NCI-H748 (cell line): ENCODE results near the gene SAMD4A.
"Not testable (repeated sequence)": the region's sequence is repeated elsewhere in the genome, so short reads cannot be mapped to it uniquely, and the experiment has no call there.

Source experiments
- DNase-seq: peaks from one replicate; lab custom pipeline; 2025; ENCODE audit not compliant: unreplicated experiment; lab: John Stamatoyannopoulos, UW

Gene SAMD4A

GRCh38 chr14:54594537-54594936, 27.6 kb downstream of the SAMD4A start:
- DNase-seq, result no peak

- DNase-seq, result no peak
Measured at GRCh38 chr14:54597795-54598443, 31.0 kb downstream of the SAMD4A start.

- peak; percentile 27 for DNase-seq
Measured at GRCh38 chr14:54599966-54600716, 33.2 kb downstream of the SAMD4A start.

GRCh38 chr14:54600717-54601109, 33.8 kb downstream of the SAMD4A start:
- no peak for DNase-seq

GRCh38 chr14:54603362-54603761, 36.4 kb downstream of the SAMD4A start:
- no peak for DNase-seq

GRCh38 chr14:54606178-54606577, 39.2 kb downstream of the SAMD4A start:
- DNase-seq, result no peak

GRCh38 chr14:54606631-54607133, 39.8 kb downstream of the SAMD4A start:
- DNase-seq, result no peak

- DNase-seq, result no peak
Measured at GRCh38 chr14:54609576-54609975, 42.6 kb downstream of the SAMD4A start.

GRCh38 chr14:54610051-54610977, 43.4 kb downstream of the SAMD4A start:
- DNase-seq, result no peak

GRCh38 chr14:54614296-54614695, 47.4 kb downstream of the SAMD4A start:
- DNase-seq, result no peak

GRCh38 chr14:54617467-54617866, 50.5 kb downstream of the SAMD4A start:
- no peak for DNase-seq

- DNase-seq, result no peak
Measured at GRCh38 chr14:54621686-54622085, 54.8 kb downstream of the SAMD4A start.

GRCh38 chr14:54622192-54622958, 55.4 kb downstream of the SAMD4A start:
- DNase-seq, result no peak

- DNase-seq, result no peak
Measured at GRCh38 chr14:54623279-54624004, 56.5 kb downstream of the SAMD4A start.

- DNase-seq, result not testable (repeated sequence)
Measured at GRCh38 chr14:54624005-54624358, 57.1 kb downstream of the SAMD4A start.

- peak; percentile 59 for DNase-seq
Measured at GRCh38 chr14:54625112-54625511, 58.2 kb downstream of the SAMD4A start.

- DNase-seq, result no peak
Measured at GRCh38 chr14:54627219-54627539, 60.3 kb downstream of the SAMD4A start.

- DNase-seq, result no peak
Measured at GRCh38 chr14:54627540-54628363, 60.8 kb downstream of the SAMD4A start.

GRCh38 chr14:54629183-54629582, 62.3 kb downstream of the SAMD4A start:
- no peak for DNase-seq
